ENCODE results near the gene POLE. TPM values are rescaled to one million over a fixed set of nuclear protein-coding genes. Genes with fewer than 3 reads are reported as not detected.

Gene POLE
- total and polyA plus RNA-seq, 9 of the 15 experiments (the other 6 are each of a cell fraction or from before 2014, with no cell fraction given): 2.4 to 154 (median 49.6) TPM

DNA sequence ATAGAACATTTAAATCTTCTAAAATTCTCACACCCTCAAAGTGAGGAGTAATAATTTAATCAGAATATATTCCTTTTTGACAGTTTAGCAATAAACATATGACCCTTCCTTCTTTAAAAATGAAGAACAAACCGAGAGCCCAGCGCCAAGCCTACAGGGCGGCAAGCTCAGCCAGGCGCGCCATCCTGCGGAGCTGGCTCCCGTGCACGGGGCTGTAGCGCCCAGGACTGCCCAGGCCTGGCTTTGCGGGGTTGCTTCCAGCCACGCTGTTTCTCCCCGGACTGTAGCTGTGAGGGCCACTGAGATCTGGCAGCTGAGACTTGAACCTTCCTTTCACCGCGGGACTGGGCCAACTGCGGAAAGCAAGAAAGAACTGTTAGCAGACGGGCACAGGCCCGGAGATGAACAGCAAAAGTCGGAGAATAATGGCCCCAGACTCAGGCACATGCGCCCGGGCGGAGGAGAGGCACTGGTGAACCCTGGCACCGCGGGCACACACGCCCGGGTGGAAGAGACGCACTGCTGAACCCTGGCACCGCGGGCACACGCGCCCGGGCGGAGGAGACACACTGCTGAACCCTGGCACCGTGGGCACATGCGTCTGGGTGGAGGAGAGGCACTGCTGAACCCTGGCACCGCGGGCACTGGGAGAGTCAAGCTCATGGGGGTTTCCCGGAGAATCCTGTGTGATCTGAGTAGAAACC lies 40.1 kb upstream of the POLE start:
- intact Hi-C loops (cut with micrococcal nuclease) (no loop called here), in situ Hi-C loops (cut with MboI) (no loop called here)
- Histone ChIP-seq H3K27me3 (ENCODE audit: control insufficient read depth in 2 of 2, insufficient read depth in 2 of 2, low read length in 2 of 2) (no peaks in the 10 kb centered on the region), H3K9ac (ENCODE audit: insufficient read depth in 1 of 2, low read depth in 2 of 2, low read length in 2 of 2) (no peak overlapping the region; a peak in 1 of 4 replicates), H3K36me3 (ENCODE audit: control insufficient read depth, insufficient read depth, low read length) (peaks cover 95% of the 10 kb centered on the region), H3K9me1 (ENCODE audit: control insufficient read depth, insufficient read depth, low read length) (peaks cover 5% of the 10 kb centered on the region), H2AFZ (ENCODE audit: low read depth, low read length) (no peak overlapping the region), H3K79me2 (ENCODE audit: control insufficient read depth, insufficient read depth, low read length) (no peaks in the 10 kb centered on the region), H4K20me1 (replicated peaks; ENCODE audit: control insufficient read depth, insufficient read depth, low read length) (no peaks in the 10 kb centered on the region; the same call in 1 of the 2 replicates), H3K4me1 (replicated peaks in 1 of 2; ENCODE audit: control insufficient read depth in 2 of 2, insufficient read depth in 2 of 2, low read length in 2 of 2) (peaks cover 0 to 18% of the 10 kb centered on the region in 2 experiments; a peak in 3 of 5 replicates), H3K27ac (ENCODE audit: extremely low read depth, low read depth, low read length) (no peak overlapping the region), H3K4me3 (no peak overlapping the region), H3K9me3 (replicated peaks; ENCODE audit: control insufficient read depth, insufficient read depth, low read depth, low read length) (peaks cover 6% of the 10 kb centered on the region; the same call in 1 of the 2 replicates), H3K4me2 (ENCODE audit: insufficient read depth, low read length) (no peak overlapping the region)
- FAIRE-seq (no peak), DNase-seq (ENCODE audit: extremely low read depth in 1 of 4, low spot score in 3 of 4) (no peak), ATAC-seq (no peak)
- BruUV-seq (replicated peaks): no TSS peak
- WGBS (ENCODE audit: insufficient coverage, low coverage, missing lambda C conversion rate): 94% methylated on average over 29 of the region's 37 CpGs
- ChIA-PET CTCF (ENCODE audit: low intra/inter-chr PET ratio) (no interaction called here), POLR2A (interaction anchor here (0.6 kb wide), 1 partner anchor 35 kb away, joined by 4 read pairs; no protein-coding TSS in a partner anchor)
- TF ChIP-seq WHSC1 (IDR thresholded peaks at IDR 0.05; ENCODE audit: low read length) (no peak), POLR2G (IDR thresholded peaks at IDR 0.05; ENCODE audit: low read depth, low read length) (peak; percentile 56), ZNF184 (CRISPR knock-in tag; IDR thresholded peaks at IDR 0.05) (no peak), SP2 (IDR thresholded peaks at IDR 0.05; ENCODE audit: extremely low read depth, low read depth, low read length, poor library complexity, severe bottlenecking) (no peak), HNRNPL (IDR thresholded peaks at IDR 0.05; ENCODE audit: low read depth, low read length) (peak; percentile 97), FOXJ2 (tag; IDR thresholded peaks at IDR 0.05) (no peak), FOXJ3 (CRISPR knock-in tag; IDR thresholded peaks at IDR 0.05) (no peak), PML (IDR thresholded peaks at IDR 0.05; ENCODE audit: low read length) (no peak)
- TF ChIP-seq, protein P1, sequence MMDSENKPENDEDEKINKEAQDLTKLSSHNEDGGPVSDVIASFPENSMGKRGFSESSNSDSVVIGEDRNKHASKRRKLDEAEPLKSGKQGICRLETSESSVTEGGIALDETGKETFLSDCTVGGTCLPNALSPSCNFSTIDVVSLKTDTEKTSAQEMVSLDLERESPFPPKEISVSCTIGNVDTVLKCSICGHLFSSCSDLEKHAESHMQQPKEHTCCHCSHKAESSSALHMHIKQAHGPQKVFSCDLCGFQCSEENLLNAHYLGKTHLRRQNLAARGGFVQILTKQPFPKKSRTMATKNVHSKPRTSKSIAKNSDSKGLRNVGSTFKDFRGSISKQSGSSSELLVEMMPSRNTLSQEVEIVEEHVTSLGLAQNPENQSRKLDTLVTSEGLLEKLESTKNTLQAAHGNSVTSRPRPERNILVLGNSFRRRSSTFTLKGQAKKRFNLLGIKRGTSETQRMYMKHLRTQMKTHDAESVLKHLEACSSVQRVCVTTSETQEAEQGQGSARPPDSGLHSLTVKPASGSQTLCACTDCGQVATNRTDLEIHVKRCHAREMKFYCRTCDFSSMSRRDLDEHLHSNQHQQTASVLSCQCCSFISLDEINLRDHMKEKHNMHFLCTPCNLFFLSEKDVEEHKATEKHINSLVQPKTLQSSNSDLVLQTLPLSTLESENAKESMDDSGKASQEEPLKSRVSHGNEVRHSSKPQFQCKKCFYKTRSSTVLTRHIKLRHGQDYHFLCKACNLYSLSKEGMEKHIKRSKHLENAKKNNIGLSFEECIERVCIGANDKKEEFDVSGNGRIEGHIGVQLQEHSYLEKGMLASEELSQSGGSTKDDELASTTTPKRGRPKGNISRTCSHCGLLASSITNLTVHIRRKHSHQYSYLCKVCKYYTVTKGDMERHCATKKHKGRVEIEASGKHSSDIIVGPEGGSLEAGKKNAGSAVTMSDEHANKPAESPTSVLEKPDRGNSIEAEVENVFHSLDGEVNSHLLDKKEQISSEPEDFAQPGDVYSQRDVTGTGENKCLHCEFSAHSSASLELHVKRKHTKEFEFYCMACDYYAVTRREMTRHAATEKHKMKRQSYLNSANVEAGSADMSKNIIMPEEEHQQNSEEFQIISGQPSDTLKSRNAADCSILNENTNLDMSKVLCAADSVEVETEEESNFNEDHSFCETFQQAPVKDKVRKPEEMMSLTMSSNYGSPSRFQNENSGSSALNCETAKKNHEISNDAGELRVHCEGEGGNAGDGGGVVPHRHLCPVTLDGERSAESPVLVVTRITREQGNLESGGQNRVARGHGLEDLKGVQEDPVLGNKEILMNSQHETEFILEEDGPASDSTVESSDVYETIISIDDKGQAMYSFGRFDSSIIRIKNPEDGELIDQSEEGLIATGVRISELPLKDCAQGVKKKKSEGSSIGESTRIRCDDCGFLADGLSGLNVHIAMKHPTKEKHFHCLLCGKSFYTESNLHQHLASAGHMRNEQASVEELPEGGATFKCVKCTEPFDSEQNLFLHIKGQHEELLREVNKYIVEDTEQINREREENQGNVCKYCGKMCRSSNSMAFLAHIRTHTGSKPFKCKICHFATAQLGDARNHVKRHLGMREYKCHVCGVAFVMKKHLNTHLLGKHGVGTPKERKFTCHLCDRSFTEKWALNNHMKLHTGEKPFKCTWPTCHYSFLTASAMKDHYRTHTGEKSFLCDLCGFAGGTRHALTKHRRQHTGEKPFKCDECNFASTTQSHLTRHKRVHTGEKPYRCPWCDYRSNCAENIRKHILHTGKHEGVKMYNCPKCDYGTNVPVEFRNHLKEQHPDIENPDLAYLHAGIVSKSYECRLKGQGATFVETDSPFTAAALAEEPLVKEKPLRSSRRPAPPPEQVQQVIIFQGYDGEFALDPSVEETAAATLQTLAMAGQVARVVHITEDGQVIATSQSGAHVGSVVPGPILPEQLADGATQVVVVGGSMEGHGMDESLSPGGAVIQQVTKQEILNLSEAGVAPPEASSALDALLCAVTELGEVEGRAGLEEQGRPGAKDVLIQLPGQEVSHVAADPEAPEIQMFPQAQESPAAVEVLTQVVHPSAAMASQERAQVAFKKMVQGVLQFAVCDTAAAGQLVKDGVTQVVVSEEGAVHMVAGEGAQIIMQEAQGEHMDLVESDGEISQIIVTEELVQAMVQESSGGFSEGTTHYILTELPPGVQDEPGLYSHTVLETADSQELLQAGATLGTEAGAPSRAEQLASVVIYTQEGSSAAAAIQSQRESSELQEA (IDR thresholded peaks at IDR 0.05; ENCODE audit: low read depth): no peak
- TF ChIP-seq, protein P2, sequence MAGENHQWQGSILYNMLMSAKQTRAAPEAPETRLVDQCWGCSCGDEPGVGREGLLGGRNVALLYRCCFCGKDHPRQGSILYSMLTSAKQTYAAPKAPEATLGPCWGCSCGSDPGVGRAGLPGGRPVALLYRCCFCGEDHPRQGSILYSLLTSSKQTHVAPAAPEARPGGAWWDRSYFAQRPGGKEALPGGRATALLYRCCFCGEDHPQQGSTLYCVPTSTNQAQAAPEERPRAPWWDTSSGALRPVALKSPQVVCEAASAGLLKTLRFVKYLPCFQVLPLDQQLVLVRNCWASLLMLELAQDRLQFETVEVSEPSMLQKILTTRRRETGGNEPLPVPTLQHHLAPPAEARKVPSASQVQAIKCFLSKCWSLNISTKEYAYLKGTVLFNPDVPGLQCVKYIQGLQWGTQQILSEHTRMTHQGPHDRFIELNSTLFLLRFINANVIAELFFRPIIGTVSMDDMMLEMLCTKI (IDR thresholded peaks at IDR 0.05; ENCODE audit: partially characterized antibody): no peak
- TF ChIP-seq, protein P3, sequence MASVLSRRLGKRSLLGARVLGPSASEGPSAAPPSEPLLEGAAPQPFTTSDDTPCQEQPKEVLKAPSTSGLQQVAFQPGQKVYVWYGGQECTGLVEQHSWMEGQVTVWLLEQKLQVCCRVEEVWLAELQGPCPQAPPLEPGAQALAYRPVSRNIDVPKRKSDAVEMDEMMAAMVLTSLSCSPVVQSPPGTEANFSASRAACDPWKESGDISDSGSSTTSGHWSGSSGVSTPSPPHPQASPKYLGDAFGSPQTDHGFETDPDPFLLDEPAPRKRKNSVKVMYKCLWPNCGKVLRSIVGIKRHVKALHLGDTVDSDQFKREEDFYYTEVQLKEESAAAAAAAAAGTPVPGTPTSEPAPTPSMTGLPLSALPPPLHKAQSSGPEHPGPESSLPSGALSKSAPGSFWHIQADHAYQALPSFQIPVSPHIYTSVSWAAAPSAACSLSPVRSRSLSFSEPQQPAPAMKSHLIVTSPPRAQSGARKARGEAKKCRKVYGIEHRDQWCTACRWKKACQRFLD (CRISPR knock-in tag; IDR thresholded peaks at IDR 0.05): no peak
